Adipose tissue (tissue), 3 donors: ENCODE results near the gene KDELR1. TPM values are rescaled to one million over a fixed set of nuclear protein-coding genes. Genes with fewer than 3 reads are reported as not detected.
"Not testable (repeated sequence)": the region's sequence is repeated elsewhere in the genome, so short reads cannot be mapped to it uniquely, and the experiment has no call there.

Experiments used
- H3K27ac ChIP-seq: one replicate; pipeline ENCODE4 v1.5.1; 2013; ENCODE audit warnings: low read depth, low read length
- WGBS, 3 donors: extraction: QIAGEN DNeasy Blood & Tissue Kit; methylation state at CpG; one replicate each; pipeline ENCODE4 v1.1.7; 2013; 5-methylcytosine and 5-hydroxymethylcytosine counted together
- polyA plus RNA-seq, 3 donors: library from polyadenylated mRNA; stranded (reverse); fragments of 200-250 nt; gene quantifications; one replicate each; pipeline ENCODE4 v1.2.3, GENCODE V29; 2013
- donor health status: healthy with polysubstance abuse.
- donor health status: Bipolar disorder and iron deficiency.
- donor health status: healthy.

Gene KDELR1
- polyA plus RNA-seq, 3 donors, result 86.8 to 98.2 (median 95.7) TPM

DNA sequence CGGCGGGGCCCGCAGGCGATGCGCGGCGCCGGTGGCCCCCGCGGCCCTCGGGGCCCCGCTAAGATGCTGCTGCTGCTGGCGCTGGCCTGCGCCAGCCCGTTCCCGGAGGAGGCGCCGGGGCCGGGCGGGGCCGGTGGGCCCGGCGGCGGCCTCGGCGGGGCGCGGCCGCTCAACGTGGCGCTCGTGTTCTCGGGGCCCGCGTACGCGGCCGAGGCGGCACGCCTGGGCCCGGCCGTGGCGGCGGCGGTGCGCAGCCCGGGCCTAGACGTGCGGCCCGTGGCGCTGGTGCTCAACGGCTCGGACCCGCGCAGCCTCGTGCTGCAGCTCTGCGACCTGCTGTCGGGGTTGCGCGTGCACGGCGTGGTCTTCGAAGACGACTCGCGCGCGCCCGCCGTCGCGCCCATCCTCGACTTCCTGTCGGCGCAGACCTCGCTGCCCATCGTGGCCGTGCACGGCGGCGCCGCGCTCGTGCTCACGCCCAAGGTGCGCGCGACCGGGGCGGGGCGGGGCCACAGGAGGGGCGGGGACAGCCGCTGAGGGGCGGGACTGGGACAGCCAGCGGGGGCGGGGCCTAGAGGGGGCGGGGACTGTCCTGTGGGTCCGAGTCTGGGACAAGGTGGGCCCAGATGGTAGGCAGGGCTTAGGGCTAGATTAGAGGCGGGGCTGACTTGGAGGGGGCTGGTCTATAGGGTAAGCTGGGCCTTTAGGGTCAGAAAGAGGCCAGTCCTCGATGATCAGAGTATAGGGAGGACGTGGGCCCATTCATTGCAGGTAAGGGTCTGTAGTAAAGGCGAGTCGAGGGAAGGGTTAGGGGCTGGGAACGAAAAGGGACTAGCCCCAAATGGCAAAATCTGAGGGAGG, 7.3 kb upstream of the KDELR1 start:
- no peak overlapping the region for H3K27ac ChIP-seq
- WGBS, 3 donors, result 7 to 8% (median 7%) methylated on average over 72 to 104 of the region's 104 CpGs

DNA sequence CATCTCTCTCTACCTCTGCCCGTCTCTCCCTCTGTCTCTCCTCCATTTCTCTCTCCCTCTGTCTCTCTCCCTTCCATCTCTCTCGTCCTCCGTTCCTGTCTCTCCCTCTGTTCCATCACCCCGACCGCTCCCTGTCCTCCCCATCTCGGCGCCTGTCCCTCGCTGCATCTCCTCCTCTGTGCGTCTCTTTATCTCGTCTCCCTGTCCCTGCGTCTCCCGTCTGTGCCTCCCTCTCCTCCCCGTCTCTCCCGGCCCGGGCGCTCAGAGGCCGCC, 6.7 kb upstream of the KDELR1 start:
- H3K27ac ChIP-seq, result no peak overlapping the region
- 1 to 5% (median 2%) methylated on average over 17 of the region's 17 CpGs for WGBS, 3 donors

DNA sequence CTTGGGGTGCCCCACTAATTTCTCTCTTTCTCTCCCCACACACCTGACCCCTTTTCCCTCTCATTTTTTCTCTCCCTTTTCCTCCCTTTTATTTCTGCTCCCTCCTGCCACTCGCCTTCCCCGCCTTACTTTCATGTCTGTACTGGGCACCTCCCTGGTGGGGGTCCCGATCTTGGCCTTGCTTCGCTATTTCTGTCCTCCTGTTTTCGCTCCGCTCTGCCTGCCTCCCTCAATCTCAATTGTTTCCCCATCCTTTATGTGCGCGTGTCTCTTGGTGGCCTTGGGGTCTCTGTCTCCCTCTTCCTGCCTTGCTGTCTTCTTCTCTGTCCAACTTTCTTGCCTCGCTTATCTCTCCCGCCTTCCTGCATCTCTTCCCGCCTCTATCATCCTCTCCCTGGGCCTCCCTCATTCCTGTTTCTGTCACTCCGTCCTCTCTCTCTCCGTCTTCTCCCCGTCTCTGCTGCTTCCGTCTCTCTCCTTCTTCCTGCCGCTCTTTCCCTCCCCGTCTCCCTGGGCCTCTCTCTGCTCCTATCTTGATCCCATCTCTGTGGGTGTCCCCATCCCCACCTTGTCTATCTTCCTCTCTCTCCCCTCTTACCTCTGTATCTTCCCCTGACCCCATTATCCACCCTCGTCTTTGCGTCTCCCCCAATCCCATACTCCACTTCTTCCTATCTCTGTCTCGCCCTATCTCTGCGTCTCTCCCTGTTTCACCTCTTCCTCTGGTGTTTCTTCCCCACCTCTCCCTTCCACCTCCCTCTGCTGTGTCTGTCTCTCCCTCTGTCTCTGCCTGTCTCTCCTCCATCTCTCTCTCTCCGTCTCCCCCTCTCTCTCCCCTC, 6.1 kb upstream of the KDELR1 start:
- no peak overlapping the region for H3K27ac ChIP-seq
- 39 to 45% (median 41%) methylated on average over 22 of the region's 22 CpGs for whole genome bisulfite sequencing, 3 donors

DNA sequence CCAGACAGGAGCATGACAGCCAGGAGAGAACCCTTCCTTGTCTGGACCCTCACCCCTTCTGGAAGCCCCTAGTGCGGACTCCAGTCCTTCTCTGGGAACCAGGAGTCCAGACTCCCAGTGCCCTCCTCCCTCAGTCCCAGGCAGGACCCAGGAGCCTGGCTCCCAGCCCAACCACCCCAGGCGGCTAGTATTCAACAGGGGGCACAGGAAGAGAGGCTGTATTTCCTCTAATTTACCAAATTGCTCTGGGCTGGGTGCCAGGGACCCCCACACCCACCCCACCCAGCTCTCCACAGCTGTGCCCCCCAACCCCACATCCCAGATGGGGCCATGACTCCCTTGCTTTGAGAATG, 5.4 kb upstream of the KDELR1 start:
- no peak overlapping the region for H3K27ac ChIP-seq
- 45 to 61% (median 48%) methylated on average over 2 of the region's 2 CpGs for WGBS, 3 donors

DNA sequence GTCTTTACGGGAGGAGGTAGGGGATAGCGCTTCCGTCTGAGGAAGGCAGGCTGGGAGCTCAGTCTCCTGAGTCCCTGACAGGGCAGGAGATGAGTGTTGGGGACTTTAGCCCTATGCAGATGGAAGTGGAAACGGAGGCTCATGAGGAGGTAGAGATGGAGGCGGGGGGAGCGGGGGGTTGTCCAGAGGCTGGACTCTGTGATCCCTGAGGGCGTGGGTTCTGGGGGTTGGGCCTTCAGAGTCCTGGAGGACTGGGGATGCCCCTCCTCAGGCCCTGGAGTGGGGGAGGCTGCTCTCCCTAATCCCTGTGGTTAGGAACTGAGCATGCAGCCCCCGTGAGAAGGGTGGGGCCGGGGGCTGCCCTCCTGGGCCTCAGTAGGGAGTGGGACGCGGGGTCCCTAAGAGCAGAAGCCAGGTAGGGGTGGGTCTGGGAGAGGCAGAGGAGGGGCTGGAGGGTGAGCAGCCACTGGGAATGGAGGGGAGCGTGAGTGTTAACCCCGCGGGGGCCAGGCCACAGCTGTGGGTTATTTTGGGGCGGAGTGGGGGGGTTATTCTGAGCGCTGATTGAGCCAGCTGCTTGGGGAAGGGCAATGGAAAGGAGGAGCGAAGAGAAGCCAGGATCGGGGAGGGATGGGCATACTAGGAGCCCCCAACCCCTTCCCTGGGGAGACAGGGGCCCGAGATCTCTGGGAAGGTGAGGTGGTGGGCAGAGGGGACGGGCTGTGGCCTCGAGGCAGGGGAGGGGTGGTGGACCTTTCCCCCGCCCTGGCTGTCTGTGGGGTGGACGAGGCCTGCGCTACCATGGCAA, 4.9 kb upstream of the KDELR1 start:
- WGBS, 3 donors, result 46 to 54% (median 52%) methylated on average over 20 to 24 of the region's 24 CpGs

DNA sequence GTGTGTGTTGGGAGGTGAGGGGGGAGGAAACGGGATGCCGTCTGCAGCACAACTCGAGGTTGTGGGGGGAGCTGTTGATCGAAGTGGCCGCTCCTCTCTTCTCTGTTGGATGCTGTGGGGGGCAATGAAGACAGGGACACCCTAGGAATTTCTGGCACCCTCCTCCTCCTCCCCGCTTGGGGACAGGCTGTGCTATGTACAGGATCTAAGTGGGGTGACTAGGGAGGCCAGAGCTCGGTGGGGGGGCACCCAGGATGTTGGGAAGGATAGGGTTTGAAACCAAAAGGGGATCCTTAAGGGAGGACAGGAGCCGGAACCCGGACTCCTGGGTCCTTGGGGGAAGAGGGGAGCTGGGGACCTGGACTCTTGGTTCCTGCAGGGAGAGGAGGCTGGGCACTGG, 4.1 kb upstream of the KDELR1 start:
- WGBS, 3 donors, result 21 to 31% (median 30%) methylated on average over 9 of the region's 9 CpGs
- H3K27ac ChIP-seq, result no peak overlapping the region

More for the DNA sequence above, 4.9 kb upstream of the KDELR1 start:
- no peak overlapping the region for H3K27ac ChIP-seq

DNA sequence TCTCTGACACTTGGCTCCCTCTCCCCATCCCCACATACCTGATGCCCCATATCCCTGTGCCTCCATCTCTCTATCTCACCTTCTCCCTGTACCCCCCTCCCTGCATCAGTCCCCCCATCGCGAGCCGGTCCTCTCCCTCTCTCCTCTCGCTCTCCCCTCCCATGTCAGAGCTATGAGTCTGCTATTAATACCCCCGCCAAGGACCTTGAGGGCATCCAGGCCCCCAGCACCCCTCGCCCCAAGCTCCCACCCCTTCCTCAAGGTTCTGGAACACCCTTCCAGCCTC, 3.8 kb upstream of the KDELR1 start:
- WGBS, 3 donors, result 12 to 15% (median 13%) methylated on average over 6 of the region's 6 CpGs
- H3K27ac ChIP-seq, result no peak overlapping the region

DNA sequence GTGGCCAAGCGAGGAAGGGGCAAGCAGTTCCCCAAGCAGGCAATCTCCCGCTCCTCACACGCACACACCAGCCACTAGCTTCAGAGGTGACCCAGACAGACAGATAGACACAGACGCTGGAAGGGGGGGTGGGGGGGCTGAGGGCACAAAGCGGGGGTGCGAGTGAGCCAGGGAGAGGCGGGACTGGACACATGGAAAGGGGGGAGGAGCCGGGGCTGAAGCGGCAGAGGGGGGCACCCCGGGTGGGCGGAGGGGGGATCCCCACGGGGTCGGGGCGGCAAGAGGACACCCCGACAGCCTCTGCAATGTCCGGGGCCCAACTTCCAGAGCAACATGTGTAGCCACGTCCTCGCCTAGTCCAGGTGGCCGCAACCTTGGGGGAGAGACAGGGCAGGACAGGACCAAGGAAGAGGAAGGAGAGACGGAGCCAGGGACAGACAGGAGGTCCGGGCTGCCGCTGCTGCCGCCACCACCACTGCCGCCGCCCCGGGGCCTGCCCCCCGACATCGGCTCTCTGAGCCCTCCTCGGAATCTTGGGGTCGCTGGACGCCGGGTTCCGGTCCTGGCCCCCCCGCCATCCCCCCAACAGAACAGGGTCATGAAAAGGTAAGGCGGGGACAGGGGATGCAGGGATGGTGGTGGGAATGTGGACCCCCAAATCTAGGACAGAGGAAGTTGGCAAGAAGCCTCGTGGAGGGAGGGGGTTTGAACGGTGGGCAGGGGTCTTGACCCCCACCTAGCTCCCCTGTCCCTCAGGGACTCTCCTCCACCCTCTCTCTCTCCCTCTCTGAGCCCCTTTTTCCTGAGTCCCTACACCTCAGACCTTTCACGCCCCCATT, 3.2 kb upstream of the KDELR1 start:
- H3K27ac ChIP-seq, result no peak overlapping the region
- WGBS, 3 donors, result 3 to 5% (median 4%) methylated on average over 25 to 38 of the region's 38 CpGs

DNA sequence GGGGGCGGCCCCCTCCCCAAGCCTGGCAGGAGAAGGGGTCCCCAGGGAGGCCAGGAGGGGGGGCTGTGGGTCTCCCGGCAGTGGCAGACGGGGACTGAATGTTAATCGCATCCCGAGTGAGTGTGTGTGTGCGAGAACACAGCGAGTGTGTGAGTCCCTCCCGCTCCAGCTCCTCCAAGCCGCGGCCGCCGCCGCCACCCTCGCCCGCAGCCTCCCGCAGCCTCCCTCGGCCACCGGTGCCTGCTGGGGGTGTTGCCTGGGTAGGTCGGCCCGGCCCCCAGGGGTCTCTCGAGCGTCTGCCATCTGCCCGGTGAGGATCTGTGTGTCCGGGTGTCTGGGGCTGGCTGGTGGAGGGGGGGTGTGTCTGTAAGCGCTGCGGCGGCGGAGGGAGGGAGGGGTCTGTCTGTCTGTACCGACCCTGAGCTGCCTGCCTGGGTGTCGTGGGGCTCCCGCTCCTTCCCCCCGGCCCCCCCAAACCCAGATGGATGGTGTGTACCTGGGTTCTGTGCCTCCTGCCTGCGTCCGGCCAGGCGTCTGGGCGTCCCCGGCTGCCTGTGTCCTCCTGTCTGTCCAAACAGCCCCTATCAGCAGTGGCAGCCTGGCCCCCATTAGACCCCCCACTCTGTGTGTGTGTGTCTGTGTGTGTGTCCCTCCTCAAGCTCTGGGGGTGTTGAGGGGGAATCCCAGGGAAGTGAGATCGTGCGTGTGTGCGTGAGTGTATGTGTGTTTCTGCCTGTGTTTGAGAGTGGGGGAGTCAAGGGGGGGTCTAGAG, 2.4 kb upstream of the KDELR1 start, which contains the start of gene GRIN2D:
Gene GRIN2D, plus strand, starts transcription at position 110 of the 772 bp plus-strand sequence. CDS start 4,725 bp downstream, outside the sequence.
- 1 to 3% (median 2%) methylated on average over 37 to 40 of the region's 40 CpGs for WGBS, 3 donors
- no peak within 1 kb of the TSS for H3K27ac ChIP-seq

DNA sequence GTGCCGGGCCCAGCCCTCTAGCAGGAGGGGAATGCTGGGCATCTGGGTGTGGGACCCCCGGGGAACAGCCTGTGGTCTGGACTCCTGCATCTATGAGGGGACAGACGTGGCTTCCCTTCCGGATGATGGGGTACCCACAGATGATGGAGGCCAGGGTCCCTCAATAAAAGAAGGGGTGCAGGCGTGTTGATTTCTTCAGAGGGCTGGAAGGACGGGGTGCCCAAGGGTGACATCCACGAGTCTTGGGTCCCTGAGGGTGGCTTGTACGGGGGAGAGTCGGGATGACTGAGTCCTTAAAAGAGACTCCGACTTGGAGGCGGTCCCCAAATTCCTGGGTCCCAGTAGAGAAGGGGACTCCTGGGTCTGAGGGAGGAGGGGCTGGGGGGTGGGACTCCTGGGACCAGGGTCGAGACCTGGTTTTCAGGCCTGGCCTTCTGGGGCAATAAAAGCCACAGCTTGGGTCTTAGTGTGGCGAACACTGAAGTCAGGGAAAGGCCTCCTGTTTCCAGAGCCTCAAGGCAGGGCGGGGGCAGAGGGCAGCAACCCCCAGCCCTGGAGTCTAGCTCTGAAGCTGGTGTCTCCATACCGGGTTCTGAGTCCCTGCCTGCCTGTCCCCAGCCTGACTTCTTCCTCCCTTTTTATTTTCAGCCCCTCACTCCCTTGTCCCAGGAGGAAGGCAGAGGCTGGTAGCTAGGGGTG, 1.7 kb upstream of the KDELR1 start:
- no peak overlapping the region for H3K27ac ChIP-seq

DNA sequence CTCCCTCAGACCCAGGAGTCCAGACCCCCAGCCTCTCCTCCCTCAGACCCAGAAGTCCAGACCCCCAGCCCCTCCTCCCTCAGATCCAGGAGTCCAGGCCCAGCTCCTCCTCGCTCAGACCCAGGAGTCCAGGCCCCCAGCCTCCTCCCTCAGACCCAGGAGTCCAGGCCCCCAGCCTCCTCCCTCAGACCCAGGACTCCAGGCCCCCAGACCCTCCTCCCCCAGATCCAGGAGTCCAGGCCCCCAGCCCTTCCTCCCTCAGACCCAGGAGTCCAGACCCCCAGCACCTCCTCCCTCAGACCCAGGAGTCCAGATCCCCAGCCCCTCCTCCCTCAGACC, 624 bp upstream of the KDELR1 start:
- 60 to 71% (median 62%) methylated on average over 1 of the region's 1 CpG for WGBS, 3 donors

More for the DNA sequence above, 1.7 kb upstream of the KDELR1 start:
- whole genome bisulfite sequencing, 3 donors, result 85 to 87% (median 85%) methylated on average over 15 of the region's 15 CpGs

DNA sequence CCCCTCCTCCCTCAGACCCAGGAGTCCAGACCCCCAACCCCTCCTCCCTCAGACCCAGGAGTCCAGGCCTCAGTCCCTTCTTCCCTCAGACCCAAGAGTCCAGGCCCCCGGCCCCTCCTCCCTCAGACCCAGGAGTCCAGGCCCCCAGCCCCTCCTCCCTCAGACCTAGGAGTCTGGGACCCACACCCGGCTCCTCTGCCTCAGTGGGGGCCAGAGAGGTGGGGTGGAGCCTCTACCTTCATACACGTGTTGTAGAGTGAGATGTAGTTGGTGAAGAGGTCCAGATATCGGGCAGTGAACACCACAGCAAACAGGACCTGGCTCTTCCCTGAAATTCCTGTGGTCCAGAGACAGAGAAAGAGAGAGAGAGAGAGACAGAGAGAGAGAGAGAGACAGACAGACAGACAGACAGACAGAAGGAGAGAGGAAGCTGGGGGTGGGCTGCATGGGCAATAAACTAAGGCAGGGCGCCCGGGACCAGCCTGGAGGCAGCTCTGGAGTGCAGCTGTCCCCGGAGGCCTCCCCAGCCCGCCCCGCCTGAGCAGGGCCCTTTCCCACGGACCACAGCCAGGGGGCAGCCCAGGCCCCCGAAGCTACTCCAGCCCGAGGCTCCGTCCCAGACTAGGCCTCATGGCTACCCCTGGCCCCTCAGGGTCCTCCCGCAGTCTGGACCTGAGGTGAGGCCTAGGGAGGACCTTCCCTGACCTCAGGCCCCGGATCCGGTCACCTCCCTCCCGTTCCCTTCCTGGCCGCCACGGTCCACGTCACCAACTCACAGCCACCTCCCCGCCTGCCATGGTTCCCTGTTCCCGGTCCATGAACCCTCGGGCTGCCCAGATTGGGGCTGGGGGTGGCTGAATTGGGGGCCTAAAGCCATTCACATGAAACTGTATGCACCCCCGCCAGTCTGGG, 907 bp downstream of the KDELR1 start:
- peak overlapping the region; percentile 70 for H3K27ac ChIP-seq
- 2 to 4% (median 4%) methylated on average over 20 to 24 of the region's 24 CpGs for WGBS, 3 donors

More for the DNA sequence above, 624 bp upstream of the KDELR1 start:
- H3K27ac ChIP-seq, result not testable (repeated sequence)

DNA sequence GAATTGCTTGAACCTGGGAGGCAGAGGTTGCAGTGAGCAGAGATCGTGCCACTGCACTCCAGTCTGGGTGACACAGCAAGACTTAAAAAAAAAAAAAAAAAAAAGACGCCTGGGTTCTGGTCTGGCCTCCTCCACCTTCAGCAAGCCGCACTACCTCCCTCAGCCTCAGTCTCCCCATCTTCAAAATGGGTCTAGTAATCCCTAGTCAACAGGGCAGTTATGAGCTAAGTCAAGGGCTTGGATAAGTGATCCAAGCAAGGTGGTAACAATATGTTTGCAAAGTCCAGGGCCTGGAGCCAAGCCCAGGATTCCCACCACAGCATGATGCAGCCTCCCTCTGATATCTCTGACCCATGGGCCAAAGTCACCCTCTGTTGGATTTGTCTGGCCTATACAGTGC, 4.4 kb downstream of the KDELR1 start:
- WGBS, 3 donors, result 89 to 100% (median 95%) methylated on average over 2 to 3 of the region's 3 CpGs
- no peak overlapping the region for H3K27ac ChIP-seq

DNA sequence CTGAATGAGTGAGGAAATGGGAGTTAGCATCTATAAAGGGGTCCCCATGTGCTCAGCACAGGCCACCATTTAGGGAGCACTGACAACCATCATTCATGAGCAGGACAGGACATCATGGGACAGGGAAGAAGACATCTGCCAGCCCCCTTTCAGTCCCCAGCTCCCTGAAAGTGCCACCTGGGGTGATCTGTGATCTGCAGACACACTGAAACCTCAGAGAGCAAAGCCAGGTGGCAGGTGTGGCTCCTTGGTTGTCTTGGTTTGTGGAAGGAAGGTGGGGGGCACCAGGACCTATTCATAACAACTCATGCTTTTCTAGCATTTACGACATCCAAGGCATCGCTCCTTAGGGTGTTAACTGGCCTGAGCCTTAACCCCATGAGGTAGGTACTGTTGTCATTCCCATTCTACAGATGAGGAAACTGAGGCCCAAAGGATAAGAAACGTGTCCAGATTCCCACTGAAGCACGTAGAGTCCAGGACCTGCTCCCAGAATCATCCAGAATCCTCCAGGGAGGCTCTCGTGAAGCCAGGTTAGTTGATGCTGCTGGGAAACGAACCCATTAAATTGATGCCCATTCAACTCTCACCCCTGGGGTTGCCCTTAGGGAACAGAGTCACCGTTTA, 5.8 kb downstream of the KDELR1 start:
- no peak overlapping the region for H3K27ac ChIP-seq
- 85 to 95% (median 93%) methylated on average over 7 of the region's 7 CpGs for WGBS, 3 donors

DNA sequence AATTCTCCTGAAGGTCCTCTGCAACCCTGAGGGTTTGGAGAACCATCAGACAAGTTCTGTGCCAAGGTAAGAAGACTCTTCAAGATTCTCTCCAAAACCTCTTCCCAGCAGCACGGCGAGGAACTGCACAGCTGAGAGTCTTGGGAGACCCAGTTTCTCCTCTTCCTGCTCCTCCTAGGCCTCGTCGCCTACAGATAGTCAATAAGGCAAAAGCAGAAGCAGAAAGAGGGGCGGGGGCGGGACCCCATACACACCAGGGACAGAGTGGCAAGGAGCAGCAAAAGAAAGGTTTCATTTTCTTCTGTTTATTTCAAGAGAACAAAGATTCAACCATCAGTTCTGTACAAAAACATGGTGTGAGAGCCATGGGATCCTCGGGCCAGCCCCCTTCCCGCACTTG, 9.1 kb downstream of the KDELR1 start:
- 83 to 90% (median 89%) methylated on average over 8 of the region's 8 CpGs for WGBS, 3 donors
- H3K27ac ChIP-seq, result no peak overlapping the region
